Measurements from ENCODE around the gene RHOBTB3. TPM values are rescaled to one million over a fixed set of nuclear protein-coding genes. Genes with fewer than 3 reads are reported as not detected.

The RHOBTB3 gene
- total RNA-seq, 4 donors from 2014 or later: 40.1 to 134 (median 86.9) TPM

- Histone ChIP-seq H3K27ac (peak overlapping the region; percentile 76 to 85 (median 83)), H3K27me3 (no peaks in the 10 kb centered on the region), H3K4me3 (no peak overlapping the region), H3K9me3 (no peaks in the 10 kb centered on the region), H3K36me3 (peaks cover 0 to 5% of the 10 kb centered on the region in 2 donors), H3K4me1 (peaks cover 18 to 72% of the 10 kb centered on the region in 2 donors)
- intact Hi-C loops (cut with DNase I; ENCODE audit: low total_unique reads) (loop anchor here (1.0 to 5.0 kb wide), 5 partner anchors 36 to 556 kb away; partner anchors contain the start of genes ELL2 and RHOBTB3), in situ Hi-C loops (cut with MboI; ENCODE audit: low sequenced_read_pairs in 4 of 4) (loop anchor here in 3 of 4 donors (5.0 to 25.0 kb wide), 5 partner anchors 49 to 556 kb away; partner anchors contain the start of gene RHOBTB3 (in 1 of the 3))
- ATAC-seq: peak; percentile 75 to 87
- DNase-seq: peak; percentile 77 to 88
- TF ChIP-seq CTCF (IDR thresholded peaks at IDR 0.05 in 4 of 5, conservative IDR thresholded peaks at IDR 0.05 in 1 of 5) (peak; percentile 87 to 95 (median 89)), POLR2A (IDR thresholded peaks at IDR 0.05) (no peak)
These were observed 50.0 kb downstream of the RHOBTB3 start for GRCh38 chr5:95781101-95781583.

GRCh38 chr5:95782181-95782580, 51.0 kb downstream of the RHOBTB3 start:
- H3K27me3 ChIP-seq: no peaks in the 10 kb centered on the region
- no peaks in the 10 kb centered on the region for H3K9me3 ChIP-seq
- no peak for ATAC-seq
- H3K4me3 ChIP-seq: no peak overlapping the region
- TF ChIP-seq POLR2A (IDR thresholded peaks at IDR 0.05): no peak
- TF ChIP-seq CTCF (IDR thresholded peaks at IDR 0.05 in 4 of 5, conservative IDR thresholded peaks at IDR 0.05 in 1 of 5): no peak
- intact Hi-C loops (cut with DNase I; ENCODE audit: low total_unique reads): loop anchor here (2.0 to 5.0 kb wide), 2 partner anchors 137 to 180 kb away; partner anchors contain the start of gene ELL2
- no peak for DNase-seq
- H3K36me3 ChIP-seq: peaks cover 0 to 5% of the 10 kb centered on the region in 2 donors
- H3K27ac ChIP-seq: peak overlapping the region; percentile 76 to 85 (median 83)
- H3K4me1 ChIP-seq: peaks cover 18 to 64% of the 10 kb centered on the region in 2 donors
- in situ Hi-C loops (cut with MboI; ENCODE audit: low sequenced_read_pairs in 4 of 4): loop anchor here in 3 of 4 donors (5.0 to 25.0 kb wide), 5 partner anchors 50 to 555 kb away; partner anchors contain the start of gene RHOBTB3 (in 1 of the 3)

GRCh38 chr5:95783661-95784060, 52.5 kb downstream of the RHOBTB3 start:
- intact Hi-C loops (cut with DNase I; ENCODE audit: low total_unique reads): loop anchor here (2.0 to 5.0 kb wide), 3 partner anchors 25 to 179 kb away; partner anchors contain the start of gene ELL2
- peaks cover 18 to 57% of the 10 kb centered on the region in 2 donors for H3K4me1 ChIP-seq
- H3K4me3 ChIP-seq: no peak overlapping the region
- no peak for TF ChIP-seq CTCF (IDR thresholded peaks at IDR 0.05 in 4 of 5, conservative IDR thresholded peaks at IDR 0.05 in 1 of 5)
- TF ChIP-seq POLR2A (IDR thresholded peaks at IDR 0.05): no peak
- H3K27ac ChIP-seq: peak overlapping the region; percentile 76 to 85 (median 83)
- peak; percentile 84 to 86 for DNase-seq
- in situ Hi-C loops (cut with MboI; ENCODE audit: low sequenced_read_pairs in 4 of 4): loop anchor here in 3 of 4 donors (5.0 to 25.0 kb wide), 5 partner anchors 51 to 554 kb away; partner anchors contain the start of gene RHOBTB3 (in 1 of the 3)
- peak; percentile 86 for ATAC-seq
- peaks cover 0 to 16% of the 10 kb centered on the region in 2 donors for H3K36me3 ChIP-seq
- no peaks in the 10 kb centered on the region for H3K9me3 ChIP-seq
- no peaks in the 10 kb centered on the region for H3K27me3 ChIP-seq

- H3K36me3 ChIP-seq: peaks cover 0 to 18% of the 10 kb centered on the region in 2 donors
- no peaks in the 10 kb centered on the region for H3K27me3 ChIP-seq
- intact Hi-C loops (cut with DNase I; ENCODE audit: low total_unique reads) (loop anchor here (2.0 to 5.0 kb wide), 2 partner anchors 24 to 178 kb away; partner anchors contain the start of gene ELL2), in situ Hi-C loops (cut with MboI; ENCODE audit: low sequenced_read_pairs in 4 of 4) (loop anchor here in 3 of 4 donors (5.0 to 25.0 kb wide), 5 partner anchors 52 to 553 kb away; partner anchors contain the start of gene RHOBTB3 (in 1 of the 3))
- no peaks in the 10 kb centered on the region for H3K9me3 ChIP-seq
- TF ChIP-seq POLR2A (IDR thresholded peaks at IDR 0.05) (no peak), CTCF (IDR thresholded peaks at IDR 0.05 in 4 of 5, conservative IDR thresholded peaks at IDR 0.05 in 1 of 5) (no peak)
- H3K4me3 ChIP-seq: no peak overlapping the region
- no peak for DNase-seq
- peaks cover 13 to 50% of the 10 kb centered on the region in 2 donors for H3K4me1 ChIP-seq
- peak in 1 of 2 donors; percentile 13 for ATAC-seq
- H3K27ac ChIP-seq: peak overlapping the region; percentile 76 to 85 (median 83)
These were observed 53.6 kb downstream of the RHOBTB3 start for GRCh38 chr5:95784514-95785302.

All from gastrocnemius medialis (tissue), 4 donors.